Testis (tissue), 3 donors: Measurements from ENCODE around the gene CA9. TPM values are rescaled to one million over a fixed set of nuclear protein-coding genes. Genes with fewer than 3 reads are reported as not detected.

Source experiments
- DNase-seq: peaks from one replicate; pipeline ENCODE4 v3.0.0-alpha.2; 2019
- H3K27ac ChIP-seq, 2 donors: fragments of 200-600 bp; sonication (generic); one replicate each; pipeline ENCODE4 v1.5.1; 2019
- H3K27me3 ChIP-seq: fragments of 200-600 bp; sonication (generic); one replicate; pipeline ENCODE4 v1.5.1; 2019
- H3K36me3 ChIP-seq: fragments of 200-600 bp; sonication (generic); one replicate; pipeline ENCODE4 v1.5.1; 2017; ENCODE audit warnings: low read depth; ENCODE audit errors: missing control alignments
- H3K4me1 ChIP-seq: fragments of 200-600 bp; sonication (generic); one replicate; pipeline ENCODE4 v1.5.1; 2019
- H3K4me3 ChIP-seq, 2 donors: fragments of 200-600 bp; sonication (generic); one replicate each; pipeline ENCODE4 v1.5.1; 2017 to 2019
- H3K9me3 ChIP-seq: fragments of 200-600 bp; sonication (generic); one replicate; pipeline ENCODE4 v1.5.1; 2017
- POLR2A ChIP-seq: fragments of 450-650 bp; IDR thresholded peaks from one replicate; pipeline ENCODE4 v1.6.1; 2017; ENCODE audit warnings: antibody characterized with exemption, mild to moderate bottlenecking, moderate library complexity
- WGBS, 2 donors: methylation state at CpG; one replicate each; pipeline ENCODE4 v1.1.5; 2018; 5-methylcytosine and 5-hydroxymethylcytosine counted together
- intact Hi-C: fragments of 100-400 bp; cut with DNase I; formaldehyde crosslinking; loops from one replicate; pipeline ENCODE4 v1.15.1; 2023; ENCODE audit warnings: low total_unique reads
- polyA plus RNA-seq: library from polyadenylated mRNA; stranded (reverse); fragments of 350-450 nt; fragmentation: Illumina TruSeq; extraction: RNeasy Lipid Tissue Mini Kit (QIAGEN cat#74804); gene quantifications from one replicate; pipeline ENCODE4 v1.2.3, GENCODE V29; 2014; ENCODE audit warnings: low read depth, low replicate concordance; ENCODE audit not compliant: insufficient read depth
- total RNA-seq, 2 donors: library from RNA; depleted of rRNA; stranded (reverse); fragments of >200 nt; gene quantifications; one replicate each; pipeline ENCODE4 v1.2.3, GENCODE V29; 2016
- TF ChIP-seq, protein P1 (sequence below), 3 experiments: fragments of 450-650 bp in 2 of 3; fragments of 200-600 bp in 1 of 3; sonication (generic) in 1 of 3; IDR thresholded peaks; one replicate each; pipeline ENCODE4 v1.5.1; 2016 to 2019; ENCODE audit warnings: antibody characterized with exemption in 3 of 3, mild to moderate bottlenecking in 2 of 3, moderate library complexity in 1 of 3

The CA9 gene
- total and polyA plus RNA-seq, 3 donors from 2014 or later, result 11.0 to 50.5 (median 36.8) TPM

DNA sequence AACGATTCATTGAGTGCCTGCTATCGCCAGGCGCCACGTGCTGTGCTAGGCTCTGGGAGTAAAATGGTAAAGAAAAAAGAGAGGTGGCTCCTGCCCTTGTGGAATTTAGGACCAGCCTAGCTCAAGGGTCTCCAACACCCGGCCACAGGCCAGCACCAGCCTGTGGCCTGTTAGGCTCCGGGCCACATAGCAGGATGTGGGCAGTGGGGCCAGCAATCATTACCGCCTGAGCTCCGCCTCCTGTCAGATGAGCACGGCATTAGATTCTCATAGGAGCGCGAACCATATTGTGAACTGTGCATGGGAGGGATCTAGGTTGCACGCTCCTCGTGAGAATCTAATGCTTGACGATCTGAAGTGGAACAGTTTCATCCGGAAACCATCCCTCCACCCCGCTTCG is 17.4 kb upstream of the CA9 start:
- H3K9me3 ChIP-seq, result no peaks in the 10 kb centered on the region
- WGBS, 2 donors, result 47 to 63% methylated on average over 13 to 17 of the region's 17 CpGs
- peak overlapping the region in 1 of 2 donors; percentile 93 for H3K4me3 ChIP-seq
- no peak overlapping the region for H3K27ac ChIP-seq
- intact Hi-C loops, result no loop called here
- no peaks in the 10 kb centered on the region for H3K36me3 ChIP-seq
- TF ChIP-seq, protein P1, sequence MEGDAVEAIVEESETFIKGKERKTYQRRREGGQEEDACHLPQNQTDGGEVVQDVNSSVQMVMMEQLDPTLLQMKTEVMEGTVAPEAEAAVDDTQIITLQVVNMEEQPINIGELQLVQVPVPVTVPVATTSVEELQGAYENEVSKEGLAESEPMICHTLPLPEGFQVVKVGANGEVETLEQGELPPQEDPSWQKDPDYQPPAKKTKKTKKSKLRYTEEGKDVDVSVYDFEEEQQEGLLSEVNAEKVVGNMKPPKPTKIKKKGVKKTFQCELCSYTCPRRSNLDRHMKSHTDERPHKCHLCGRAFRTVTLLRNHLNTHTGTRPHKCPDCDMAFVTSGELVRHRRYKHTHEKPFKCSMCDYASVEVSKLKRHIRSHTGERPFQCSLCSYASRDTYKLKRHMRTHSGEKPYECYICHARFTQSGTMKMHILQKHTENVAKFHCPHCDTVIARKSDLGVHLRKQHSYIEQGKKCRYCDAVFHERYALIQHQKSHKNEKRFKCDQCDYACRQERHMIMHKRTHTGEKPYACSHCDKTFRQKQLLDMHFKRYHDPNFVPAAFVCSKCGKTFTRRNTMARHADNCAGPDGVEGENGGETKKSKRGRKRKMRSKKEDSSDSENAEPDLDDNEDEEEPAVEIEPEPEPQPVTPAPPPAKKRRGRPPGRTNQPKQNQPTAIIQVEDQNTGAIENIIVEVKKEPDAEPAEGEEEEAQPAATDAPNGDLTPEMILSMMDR (IDR thresholded peaks at IDR 0.05), result no peak
- no peak for TF ChIP-seq POLR2A
- no peak for DNase-seq
- peaks cover 9% of the 10 kb centered on the region for H3K4me1 ChIP-seq
- H3K27me3 ChIP-seq, result no peaks in the 10 kb centered on the region

DNA sequence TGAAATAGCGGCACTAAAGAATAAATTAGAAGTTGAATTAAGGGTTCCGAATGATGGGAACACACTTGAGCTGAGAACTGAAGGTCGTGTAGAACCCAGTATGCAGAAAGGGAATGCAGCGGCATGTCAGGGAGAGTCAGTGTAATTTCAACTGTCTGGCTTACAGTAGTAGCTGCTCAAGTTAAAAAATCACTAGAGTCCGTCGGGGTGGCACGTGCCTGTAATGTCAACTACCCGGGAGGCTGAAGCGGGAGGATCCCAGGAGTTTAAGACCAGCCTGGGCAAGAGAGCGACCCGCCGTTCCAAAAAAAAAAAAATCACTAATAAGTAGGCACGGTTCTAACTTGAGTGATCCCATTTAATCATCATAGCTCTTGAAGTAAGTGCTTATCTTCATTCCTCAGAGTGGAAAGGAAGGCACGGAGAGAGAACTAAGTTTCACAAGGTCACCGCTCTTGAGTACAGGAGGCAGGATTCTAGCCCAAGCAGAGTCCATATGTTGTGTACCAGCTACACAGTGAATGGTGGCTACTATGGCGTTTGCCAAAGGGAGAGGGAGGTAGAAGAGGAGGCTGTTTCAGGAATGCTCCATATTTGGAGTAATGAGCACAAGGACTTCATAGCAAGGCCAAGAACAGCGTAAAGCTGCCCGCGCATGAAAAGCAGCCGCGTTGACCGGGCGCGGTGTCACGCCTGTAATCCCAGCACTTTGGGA is 16.7 kb upstream of the CA9 start:
- DNase-seq, result peak; percentile 29
- peak overlapping the region; percentile 94 to 97 for H3K27ac ChIP-seq
- peak overlapping the region; percentile 48 to 93 for H3K4me3 ChIP-seq
- intact Hi-C loops, result no loop called here
- WGBS, 2 donors, result 8 to 16% methylated on average over 24 to 25 of the region's 25 CpGs
- H3K4me1 ChIP-seq, result peaks cover 13% of the 10 kb centered on the region
- H3K36me3 ChIP-seq, result no peaks in the 10 kb centered on the region
- H3K9me3 ChIP-seq, result no peaks in the 10 kb centered on the region
- H3K27me3 ChIP-seq, result no peaks in the 10 kb centered on the region
- TF ChIP-seq, protein P1 (IDR thresholded peaks at IDR 0.05), result no peak
- TF ChIP-seq POLR2A, result no peak

DNA sequence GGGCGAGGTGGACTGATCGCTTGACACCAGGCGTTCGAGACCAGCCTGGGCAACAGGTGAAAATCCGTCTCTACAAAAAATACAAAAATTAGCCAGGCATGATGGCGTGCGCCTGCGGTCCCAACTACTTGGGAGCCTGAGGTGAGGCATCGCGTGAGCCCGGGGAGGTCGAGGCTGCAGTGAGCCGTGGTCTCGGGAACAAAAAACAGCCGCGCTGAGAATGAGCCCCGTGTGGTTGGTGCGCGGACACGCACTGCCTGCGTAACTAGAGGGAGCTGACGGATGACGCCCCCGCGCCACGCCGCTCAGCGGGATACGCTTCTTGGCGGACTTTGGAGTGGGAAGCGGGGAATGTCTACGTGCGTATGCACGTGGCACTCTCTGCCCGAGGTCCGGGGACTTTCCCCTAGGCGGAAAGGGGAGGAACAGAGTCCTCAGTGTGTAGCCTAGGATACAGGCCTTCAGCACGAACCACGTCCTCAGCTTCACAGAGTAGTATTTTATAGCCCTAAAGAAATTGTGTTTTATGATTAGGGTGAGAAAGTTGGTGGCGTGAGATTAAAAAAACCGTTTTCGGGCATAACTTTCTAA is 16.1 kb upstream of the CA9 start, which contains the start of gene RMRP:
Gene RMRP, minus strand, starts transcription at position 474 of the 591 bp plus-strand sequence.
- H3K4me1 ChIP-seq, result peaks cover 13% of the 10 kb centered on the region
- intact Hi-C loops, result no loop called here

DNA sequence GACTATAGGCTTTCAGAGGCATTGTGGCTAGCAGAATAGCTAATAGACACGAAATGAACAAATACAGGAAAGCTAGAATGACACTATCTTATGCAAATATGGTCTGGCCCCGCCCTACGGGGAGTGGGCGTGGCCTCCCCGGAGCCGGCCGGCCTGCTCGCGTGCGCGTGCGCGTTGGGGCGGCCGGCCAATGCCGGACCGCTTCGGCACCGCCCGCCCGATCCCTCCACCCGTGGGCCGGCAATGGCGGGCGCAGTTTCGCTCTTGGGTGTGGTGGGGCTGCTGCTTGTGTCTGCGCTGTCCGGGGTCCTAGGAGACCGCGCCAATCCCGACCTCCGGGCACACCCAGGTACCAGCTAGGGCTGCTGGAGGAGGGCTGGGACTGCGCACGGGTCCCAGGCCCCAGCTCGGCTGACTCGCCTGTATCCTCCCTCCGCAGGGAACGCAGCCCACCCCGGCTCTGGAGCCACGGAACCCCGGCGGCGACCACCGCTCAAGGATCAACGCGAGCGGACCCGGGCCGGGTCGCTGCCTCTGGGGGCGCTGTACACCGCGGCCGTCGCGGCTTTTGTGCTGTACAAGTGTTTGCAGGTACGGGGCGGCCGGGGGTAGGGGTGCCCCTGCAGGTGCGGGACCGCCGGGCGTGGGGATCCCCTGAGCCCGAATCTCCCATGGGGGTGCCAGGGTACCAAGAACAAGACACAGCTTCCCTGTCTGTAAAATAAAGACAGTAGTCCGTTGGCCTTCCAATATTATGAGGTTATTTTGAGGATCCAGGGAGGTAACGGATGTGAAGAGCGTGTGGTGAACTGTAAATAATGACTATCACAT is 15.4 kb upstream of the CA9 start, which contains the start of gene CCDC107:
Gene CCDC107, plus strand, starts transcription at position 156 of the 831 bp plus-strand sequence. Its CDS starts 88 bp downstream, at position 244.
- no peaks in the 10 kb centered on the region for H3K27me3 ChIP-seq
- DNase-seq, result peak; percentile 86
- 0 to 1% methylated on average over 18 to 56 of the region's 67 CpGs for WGBS, 2 donors
- H3K36me3 ChIP-seq, result no peaks in the 10 kb centered on the region
- peaks cover 13% of the 10 kb centered on the region for H3K4me1 ChIP-seq
- TF ChIP-seq, protein P1 (IDR thresholded peaks at IDR 0.05), result peak; percentile 30 to 67 (median 54)
- peak; percentile 86 for TF ChIP-seq POLR2A
- peak within 1 kb of the TSS; percentile 94 to 97 for H3K27ac ChIP-seq
- no peaks in the 10 kb centered on the region for H3K9me3 ChIP-seq
- H3K4me3 ChIP-seq, result peak within 1 kb of the TSS; percentile 93 to 95
- intact Hi-C loops, result no loop called here

More for the DNA sequence above, 16.1 kb upstream of the CA9 start, which contains the start of gene RMRP:
- Histone ChIP-seq H3K27ac (peak within 1 kb of the TSS; percentile 94 to 97), H3K27me3 (no peaks in the 10 kb centered on the region), H3K36me3 (no peaks in the 10 kb centered on the region), H3K4me3 (peak within 1 kb of the TSS; percentile 93 to 95), H3K9me3 (no peaks in the 10 kb centered on the region)
- no peak for TF ChIP-seq POLR2A
- TF ChIP-seq, protein P1 (IDR thresholded peaks at IDR 0.05), result peak in 2 of 3 experiments; percentile 28 to 42
- peak; percentile 97 for DNase-seq
- whole genome bisulfite sequencing, 2 donors, result 0% methylated on average over 41 to 42 of the region's 42 CpGs
